H1 (cell line): ENCODE results near the gene THTPA. TPM values are rescaled to one million over a fixed set of nuclear protein-coding genes. Genes with fewer than 3 reads are reported as not detected.
"Not testable (repeated sequence)": the region's sequence is repeated elsewhere in the genome, so short reads cannot be mapped to it uniquely, and the experiment has no call there.

Source experiments
- CTCF ChIA-PET: fragments of 300-600 bp; sonication (Branson Sonifier 250); formaldehyde crosslinking; loops from one replicate; lab custom pipeline; 2021; ENCODE audit not compliant: partially characterized antibody; lab: Charles Lee
- POLR2A ChIA-PET: fragments of 300-600 bp; sonication (Branson Sonifier 250); formaldehyde crosslinking; loops from one replicate; lab custom pipeline; 2021; ENCODE audit warnings: inconsistent platforms; ENCODE audit not compliant: partially characterized antibody; lab: Charles Lee
- DNase-seq, 2 experiments: peaks; one replicate each; pipeline versions ENCODE4 v3.0.0 to v3.0.0-alpha.2; 2010 to 2022; ENCODE audit warnings: low spot score in 2 of 2, low read depth in 1 of 2, mixed read lengths in 1 of 2
- FAIRE-seq: peaks from 2 replicates; lab custom pipeline; 2011; peaks lifted over from hg19 to GRCh38; lab: Jason Lieb, UNC
- H2AFZ ChIP-seq: 2 replicates; pipeline ENCODE4 v1.8.1; 2012; ENCODE audit warnings: low read length, inconsistent platforms
- H2AK5ac ChIP-seq: 2 replicates; pipeline ENCODE4 v1.6.1; 2013; ENCODE audit warnings: low read depth, low read length
- H2BK120ac ChIP-seq: replicated peaks from 2 replicates; pipeline ENCODE3; 2013; ENCODE audit warnings: low read depth, low read length, inconsistent platforms
- H2BK12ac ChIP-seq: 2 replicates; pipeline ENCODE4 v1.6.1; 2013; ENCODE audit warnings: low read depth, low read length
- H2BK15ac ChIP-seq: 2 replicates; pipeline ENCODE4 v1.6.1; 2013; ENCODE audit warnings: low read length
- H2BK20ac ChIP-seq: 2 replicates; pipeline ENCODE4 v1.6.1; 2013; ENCODE audit warnings: low read length
- H2BK5ac ChIP-seq: 2 replicates; pipeline ENCODE4 v1.6.1; 2013; ENCODE audit warnings: low read depth, low read length
- H3K14ac ChIP-seq: 2 replicates; pipeline ENCODE4 v1.6.1; 2013; ENCODE audit warnings: inconsistent platforms; ENCODE audit not compliant: insufficient read length
- H3K18ac ChIP-seq: 2 replicates; pipeline ENCODE4 v1.6.1; 2013; ENCODE audit warnings: low read length; ENCODE audit errors: extremely low read depth
- H3K23ac ChIP-seq: 2 replicates; pipeline ENCODE4 v1.6.1; 2013; ENCODE audit warnings: inconsistent platforms; ENCODE audit not compliant: insufficient read length
- H3K23me2 ChIP-seq: 2 replicates; pipeline ENCODE4 v1.6.1; 2013; ENCODE audit warnings: low read depth, low read length
- H3K27ac ChIP-seq: 2 replicates; pipeline ENCODE4 v1.6.1; 2011; ENCODE audit warnings: low read depth, low read length, inconsistent platforms
- H3K27me3 ChIP-seq, 4 experiments: replicated peaks in 1 of 4; 1 replicate in 1 of 4; 2 replicates in 3 of 4; pipeline versions ENCODE4 v1.6.1 to v1.8.1; 2011 to 2013; ENCODE audit warnings: low read length in 3 of 4, mild to moderate bottlenecking in 3 of 4, inconsistent platforms in 2 of 4, mixed read lengths in 2 of 4, moderate library complexity in 1 of 4; ENCODE audit not compliant: control insufficient read depth in 3 of 4, insufficient read depth in 3 of 4; ENCODE audit errors: extremely low read depth in 1 of 4
- H3K36me3 ChIP-seq, 4 experiments: 2 replicates each; pipeline versions ENCODE4 v1.6.1 to v1.8.1; 2011 to 2013; ENCODE audit warnings: mild to moderate bottlenecking in 4 of 4, low read length in 3 of 4, moderate library complexity in 2 of 4, control low read depth in 1 of 4, inconsistent platforms in 1 of 4; ENCODE audit not compliant: insufficient read depth in 4 of 4, control insufficient read depth in 2 of 4
- H3K4ac ChIP-seq: replicated peaks from 2 replicates; pipeline ENCODE3; 2013; ENCODE audit warnings: low read length, low read depth, mixed read lengths, inconsistent platforms; ENCODE audit not compliant: insufficient read length
- H3K4me1 ChIP-seq, 4 experiments: replicated peaks in 1 of 4; 1 replicate in 1 of 4; 2 replicates in 3 of 4; pipeline versions ENCODE4 v1.6.1 to v1.8.1; 2011 to 2013; ENCODE audit warnings: low read length in 3 of 4, inconsistent platforms in 2 of 4, mixed read lengths in 1 of 4; ENCODE audit not compliant: insufficient read depth in 4 of 4, control insufficient read depth in 3 of 4
- H3K4me2 ChIP-seq, 2 experiments: 2 replicates each; pipeline versions ENCODE4 v1.6.1 to v1.8.1; 2011 to 2013; ENCODE audit warnings: low read depth in 2 of 2, low read length in 2 of 2, control low read depth in 1 of 2, inconsistent platforms in 1 of 2, mild to moderate bottlenecking in 1 of 2; ENCODE audit not compliant: insufficient read depth in 1 of 2
- H3K4me3 ChIP-seq, 4 experiments: fragments of 200-600, 300-600 bp in 1 of 4; sonication (generic), shearing (Covaris generic), sonication (Bioruptor Twin) in 1 of 4; 2 replicates each; pipeline versions ENCODE4 v1.5.1 to v1.8.1; 2011 to 2016; ENCODE audit warnings: low read length in 4 of 4, low read depth in 3 of 4, control low read depth in 2 of 4, inconsistent platforms in 2 of 4, mild to moderate bottlenecking in 2 of 4, mixed read lengths in 1 of 4, moderate library complexity in 1 of 4; ENCODE audit not compliant: insufficient read depth in 2 of 4; ENCODE audit errors: extremely low read depth in 1 of 4
- H3K56ac ChIP-seq: replicated peaks from 2 replicates; pipeline ENCODE3; 2013; ENCODE audit warnings: low read depth, mild to moderate bottlenecking, mixed read lengths, low read length, inconsistent platforms; ENCODE audit not compliant: insufficient read length
- H3K79me1 ChIP-seq: 2 replicates; pipeline ENCODE4 v1.6.1; 2013; ENCODE audit warnings: low read depth, low read length, control low read depth
- H3K79me2 ChIP-seq, 2 experiments: 2 replicates each; pipeline versions ENCODE4 v1.6.1 to v1.8.1; 2012 to 2013; ENCODE audit warnings: low read length in 2 of 2, mild to moderate bottlenecking in 2 of 2, inconsistent platforms in 1 of 2; ENCODE audit not compliant: insufficient read depth in 2 of 2, control insufficient read depth in 1 of 2
- H3K9ac ChIP-seq, 4 experiments: replicated peaks in 1 of 4; 1 replicate in 1 of 4; 2 replicates in 3 of 4; pipeline versions ENCODE4 v1.6.1 to v1.8.1; 2011 to 2013; ENCODE audit warnings: low read depth in 3 of 4, low read length in 3 of 4, control low read depth in 2 of 4, mild to moderate bottlenecking in 2 of 4, moderate library complexity in 2 of 4, inconsistent platforms in 1 of 4; ENCODE audit errors: extremely low read depth in 1 of 4
- H3K9me3 ChIP-seq, 2 experiments: 2 replicates each; pipeline versions ENCODE4 v1.6.1 to v1.8.1; 2012 to 2013; ENCODE audit warnings: mild to moderate bottlenecking in 2 of 2, moderate library complexity in 2 of 2, control low read depth in 1 of 2, inconsistent platforms in 1 of 2, low read depth in 1 of 2, low read length in 1 of 2, mixed read lengths in 1 of 2; ENCODE audit not compliant: insufficient read depth in 2 of 2
- H4K20me1 ChIP-seq, 2 experiments: replicated peaks in 1 of 2; 2 replicates each; pipeline versions ENCODE3 to v1.8.1; 2011 to 2013; ENCODE audit warnings: inconsistent platforms in 2 of 2, low read length in 2 of 2, mild to moderate bottlenecking in 1 of 2; ENCODE audit not compliant: insufficient read depth in 2 of 2, control insufficient read depth in 1 of 2
- H4K5ac ChIP-seq: 2 replicates; pipeline ENCODE4 v1.6.1; 2013; ENCODE audit warnings: low read length, low read depth, mixed read lengths, inconsistent platforms; ENCODE audit not compliant: insufficient read length
- H4K8ac ChIP-seq: 2 replicates; pipeline ENCODE4 v1.8.0; 2013; ENCODE audit warnings: mild to moderate bottlenecking, moderate library complexity, low read length, inconsistent platforms; ENCODE audit not compliant: insufficient read depth; ENCODE audit errors: extremely low read depth
- H4K91ac ChIP-seq: replicated peaks from 2 replicates; pipeline ENCODE3; 2013; ENCODE audit warnings: low read length, mixed read lengths, inconsistent platforms; ENCODE audit not compliant: insufficient read length
- WGBS, 2 experiments: shearing (Covaris generic) in 1 of 2; methylation state at CpG; one replicate each; pipeline versions ENCODE4 v1.1.6 to v1.1.7; 2013 to 2015; ENCODE audit warnings: low lambda C conversion rate in 2 of 2, mixed read lengths in 2 of 2, inconsistent platforms in 1 of 2, low coverage in 1 of 2, missing lambda C conversion rate in 1 of 2; ENCODE audit not compliant: insufficient replicate concordance in 2 of 2, insufficient coverage in 1 of 2, insufficient read length in 1 of 2; ENCODE audit errors: extremely low coverage in 1 of 2, missing lambda C conversion rate in 1 of 2; 5-methylcytosine and 5-hydroxymethylcytosine counted together
- polyA plus RNA-seq, 7 experiments: library from polyadenylated mRNA; depleted of rRNA in 3 of 7; stranded (reverse) in 5 of 7; unstranded in 2 of 7; fragments of >200 nt in 5 of 7; fragments of 200-250 nt in 2 of 7; gene quantifications; 1 replicate in 5 of 7; 2 replicates in 1 of 7; 4 replicates in 1 of 7; pipeline versions ENCODE4 v1.2.1 to v1.2.3, GENCODE V29; 2011 to 2013; ENCODE audit warnings: missing spikeins in 2 of 7, mixed read lengths in 2 of 7
- total RNA-seq: library from RNA; stranded (reverse); fragmentation: NEBNext Ultra II Directional; extraction: Animal tissue kit (Norgen Biotek cat#: 25700); gene quantifications from 2 replicates; pipeline ENCODE4 v1.2.1, GENCODE V29; 2021

THTPA gene
- total and polyA plus RNA-seq, 2 of the 8 experiments (the other 6 are each of a cell fraction or from before 2014, with no cell fraction given): 16.6 to 19.0 TPM

- ChIA-PET CTCF (interaction anchor here (1.9 kb wide), 1 partner anchor 49 kb away, joined by 6 read pairs; no protein-coding TSS in a partner anchor), POLR2A (interaction anchor here (1.2 to 1.4 kb wide), 4 partner anchors 12 to 54 kb away, joined by 3 to 4 read pairs (median 3); no protein-coding TSS in a partner anchor)
- not testable (repeated sequence) for H4K91ac ChIP-seq, H3K79me1 ChIP-seq, H3K14ac ChIP-seq, H2AK5ac ChIP-seq, H3K79me2 ChIP-seq, H4K20me1 ChIP-seq, H3K9me3 ChIP-seq, H3K4ac ChIP-seq, H2BK5ac ChIP-seq, H3K27ac ChIP-seq, H3K4me3 ChIP-seq, DNase-seq, H2BK15ac ChIP-seq, H3K4me1 ChIP-seq, H2AFZ ChIP-seq, H3K36me3 ChIP-seq, H3K23me2 ChIP-seq, H4K8ac ChIP-seq, H2BK120ac ChIP-seq, H2BK12ac ChIP-seq, H3K4me2 ChIP-seq, H2BK20ac ChIP-seq, FAIRE-seq, H3K9ac ChIP-seq, H3K23ac ChIP-seq, H3K27me3 ChIP-seq, H3K18ac ChIP-seq, H4K5ac ChIP-seq, H3K56ac ChIP-seq
- 94% methylated on average over 22 of the region's 25 CpGs; no CpG with 5 or more reads in 1 of the 2 experiments for WGBS, 2 experiments
Measured at GRCh38 chr14:23583761-23584526, 27.9 kb downstream of the THTPA start.
